H9 (cell line): ENCODE results near the gene PTPMT1. TPM values are rescaled to one million over a fixed set of nuclear protein-coding genes. Genes with fewer than 3 reads are reported as not detected.
A peak's percentile ranks its signal among the peaks of the same experiment; 100 is the strongest.

Experiments used
- DNase-seq: peaks from one replicate; pipeline ENCODE4 v3.0.0-alpha.2; 2017
- H2AFZ ChIP-seq: one replicate; pipeline ENCODE4 v1.6.1; 2013; ENCODE audit warnings: mild to moderate bottlenecking, low read length, control low read depth, moderate library complexity
- H2AK5ac ChIP-seq: 2 replicates; pipeline ENCODE4 v1.6.1; 2013; ENCODE audit warnings: low read length, control low read depth, mixed read lengths; ENCODE audit not compliant: insufficient read length
- H2BK120ac ChIP-seq: one replicate; pipeline ENCODE4 v1.6.1; 2013; ENCODE audit warnings: low read depth, mild to moderate bottlenecking, low read length, control low read depth, inconsistent platforms; ENCODE audit not compliant: poor library complexity, severe bottlenecking
- H2BK12ac ChIP-seq: 2 replicates; pipeline ENCODE4 v1.6.1; 2013; ENCODE audit warnings: low read length, control low read depth, mixed read lengths, low read depth; ENCODE audit not compliant: insufficient read length
- H2BK15ac ChIP-seq: 2 replicates; pipeline ENCODE4 v1.6.1; 2013; ENCODE audit warnings: low read depth, low read length, control low read depth
- H2BK20ac ChIP-seq: one replicate; pipeline ENCODE4 v1.6.1; 2013; ENCODE audit warnings: low read depth, mild to moderate bottlenecking, low read length, control low read depth, inconsistent platforms; ENCODE audit not compliant: poor library complexity, severe bottlenecking
- H2BK5ac ChIP-seq: 2 replicates; pipeline ENCODE4 v1.6.1; 2013; ENCODE audit warnings: low read length, control low read depth, mixed read lengths; ENCODE audit not compliant: insufficient read length
- H3K14ac ChIP-seq: 2 replicates; pipeline ENCODE4 v1.6.1; 2013; ENCODE audit warnings: low read length, control low read depth; ENCODE audit not compliant: insufficient read depth
- H3K18ac ChIP-seq: 2 replicates; pipeline ENCODE4 v1.6.1; 2013; ENCODE audit warnings: low read depth, mild to moderate bottlenecking, mixed read lengths, low read length, control low read depth; ENCODE audit not compliant: insufficient read length
- H3K23ac ChIP-seq: 2 replicates; pipeline ENCODE4 v1.6.1; 2013; ENCODE audit warnings: low read length, control low read depth, mixed read lengths, low read depth; ENCODE audit not compliant: insufficient read length
- H3K23me2 ChIP-seq: 2 replicates; pipeline ENCODE4 v1.6.1; 2013; ENCODE audit warnings: low read depth, mild to moderate bottlenecking, mixed read lengths, low read length, control low read depth; ENCODE audit not compliant: insufficient read length, poor library complexity, severe bottlenecking
- H3K27ac ChIP-seq: 2 replicates; pipeline ENCODE4 v1.5.1; 2013; ENCODE audit warnings: low read length, control low read depth, mixed read lengths, low read depth; ENCODE audit not compliant: insufficient read length
- H3K27me3 ChIP-seq: 2 replicates; pipeline ENCODE4 v1.6.1; 2013; ENCODE audit warnings: low read length, control low read depth, inconsistent platforms; ENCODE audit not compliant: insufficient read depth
- H3K4ac ChIP-seq: 2 replicates; pipeline ENCODE4 v1.6.1; 2013; ENCODE audit warnings: low read depth, mild to moderate bottlenecking, control low read depth, inconsistent platforms, low read length, moderate library complexity
- H3K4me1 ChIP-seq: 2 replicates; pipeline ENCODE4 v1.6.1; 2013; ENCODE audit warnings: low read length, control low read depth, inconsistent platforms; ENCODE audit not compliant: insufficient read depth
- H3K4me2 ChIP-seq: 2 replicates; pipeline ENCODE4 v1.6.1; 2013; ENCODE audit warnings: low read length, control low read depth, mixed read lengths; ENCODE audit not compliant: insufficient read length, insufficient read depth
- H3K56ac ChIP-seq: 2 replicates; pipeline ENCODE4 v1.6.1; 2013; ENCODE audit warnings: low read depth, mild to moderate bottlenecking, mixed read lengths, low read length, control low read depth; ENCODE audit not compliant: insufficient read length
- H3K79me1 ChIP-seq: 2 replicates; pipeline ENCODE4 v1.6.1; 2013; ENCODE audit warnings: low read depth, mild to moderate bottlenecking, moderate library complexity, low read length, control low read depth, inconsistent platforms; ENCODE audit not compliant: insufficient read depth, poor library complexity, severe bottlenecking
- H3K79me2 ChIP-seq: 2 replicates; pipeline ENCODE4 v1.6.1; 2013; ENCODE audit warnings: low read length, control low read depth, inconsistent platforms; ENCODE audit not compliant: insufficient read depth
- H3K9ac ChIP-seq: 2 replicates; pipeline ENCODE4 v1.6.1; 2013; ENCODE audit warnings: low read length, control low read depth, mixed read lengths; ENCODE audit not compliant: insufficient read length; ENCODE audit errors: extremely low read depth
- H3K9me3 ChIP-seq: one replicate; pipeline ENCODE4 v1.6.1; 2013; ENCODE audit warnings: low read depth, low read length, inconsistent platforms; ENCODE audit not compliant: control insufficient read depth
- H3T11ph ChIP-seq: one replicate; pipeline ENCODE4 v1.6.1; 2013; ENCODE audit warnings: mild to moderate bottlenecking, low read length, control low read depth, inconsistent platforms
- H4K20me1 ChIP-seq: one replicate; pipeline ENCODE4 v1.6.1; 2013; ENCODE audit not compliant: control insufficient read depth, insufficient read length, insufficient read depth
- H4K5ac ChIP-seq: 2 replicates; pipeline ENCODE4 v1.6.1; 2013; ENCODE audit warnings: low read depth, mild to moderate bottlenecking, mixed read lengths, low read length, control low read depth; ENCODE audit not compliant: insufficient read length
- H4K8ac ChIP-seq: replicated peaks from 2 replicates; pipeline ENCODE4 v1.6.1; 2013; ENCODE audit warnings: low read length, control low read depth, mixed read lengths, low read depth; ENCODE audit not compliant: insufficient read length
- H4K91ac ChIP-seq: 2 replicates; pipeline ENCODE4 v1.6.1; 2013; ENCODE audit warnings: low read depth, mild to moderate bottlenecking, moderate library complexity, mixed read lengths, low read length, control low read depth; ENCODE audit not compliant: insufficient read length
- H3K27ac Mint-ChIP-seq, 3 experiments: 2 replicates in 2 of 3; 3 replicates in 1 of 3; pipeline ENCODE4 v1.8.0; 2020 to 2021; ENCODE audit warnings: mixed read lengths in 3 of 3, mild to moderate bottlenecking in 1 of 3, moderate library complexity in 1 of 3
- H3K27me3 Mint-ChIP-seq: 2 replicates; pipeline ENCODE4 v1.8.0; 2021; ENCODE audit warnings: low read depth, mild to moderate bottlenecking, moderate library complexity, mixed read lengths
- H3K36me3 Mint-ChIP-seq, 3 experiments: 2 replicates in 2 of 3; 3 replicates in 1 of 3; pipeline ENCODE4 v1.8.0; 2020 to 2021; ENCODE audit warnings: low read depth in 3 of 3, mixed read lengths in 3 of 3; ENCODE audit not compliant: insufficient read depth in 1 of 3
- H3K4me1 Mint-ChIP-seq, 2 experiments: 2 replicates each; pipeline ENCODE4 v1.8.0; 2020; ENCODE audit warnings: mixed read lengths in 2 of 2
- H3K4me3 Mint-ChIP-seq, 2 experiments: 2 replicates in 1 of 2; 3 replicates in 1 of 2; pipeline ENCODE4 v1.8.0; 2020 to 2021; ENCODE audit warnings: mild to moderate bottlenecking in 2 of 2, mixed read lengths in 2 of 2, moderate library complexity in 1 of 2
- H3K9me3 Mint-ChIP-seq, 2 experiments: 2 replicates in 1 of 2; 3 replicates in 1 of 2; pipeline ENCODE4 v1.8.0; 2020; ENCODE audit warnings: mild to moderate bottlenecking in 2 of 2, mixed read lengths in 2 of 2, moderate library complexity in 1 of 2
- CTCF ChIP-seq: fragments of 200-600 bp; sonication (generic); conservative IDR thresholded peaks from 3 replicates; pipeline ENCODE4 v1.8.0; 2021; ENCODE audit warnings: antibody characterized with exemption, mild to moderate bottlenecking
- WGBS: extraction: QIAGEN DNeasy Blood & Tissue Kit; methylation state at CpG from one replicate; pipeline ENCODE4 v1.1.7; 2013; ENCODE audit warnings: missing lambda C conversion rate, low lambda C conversion rate, mixed read lengths; ENCODE audit not compliant: insufficient read length; ENCODE audit errors: extremely low coverage; 5-methylcytosine and 5-hydroxymethylcytosine counted together
- total RNA-seq: library from RNA; stranded (reverse); gene quantifications from 2 replicates; pipeline ENCODE4 v1.2.1, GENCODE V29; 2021

PTPMT1 gene
- total RNA-seq, 1 experiment from 2014 or later, result 72.9 TPM

GRCh38 chr11:47534704-47535251 lies 30.6 kb upstream of the PTPMT1 start:
- H4K20me1 ChIP-seq, result no peaks in the 10 kb centered on the region
- H2BK20ac ChIP-seq, result no peak overlapping the region
- Mint-ChIP-seq H3K4me3 (no peak overlapping the region), H3K27me3 (no peaks in the 10 kb centered on the region; the same call in 1 of the 2 replicates), H3K9me3 (no peaks in the 10 kb centered on the region), H3K36me3 (peaks cover 3 to 17% (median 4%) of the 10 kb centered on the region in 3 experiments; a peak in 6 of 7 replicates), H3K4me1 (peaks cover 25 to 26% of the 10 kb centered on the region in 2 experiments), H3K27ac (peak overlapping the region in 2 of 3 experiments; percentile 53 to 67; a peak in 2 of 7 replicates)
- no peaks in the 10 kb centered on the region for H3K27me3 ChIP-seq
- H4K91ac ChIP-seq, result no peak overlapping the region
- no peak overlapping the region for H2AFZ ChIP-seq
- no peak for DNase-seq
- no peak overlapping the region for H3K27ac ChIP-seq
- no peak overlapping the region for H2BK12ac ChIP-seq
- no peak for TF ChIP-seq CTCF
- no peak overlapping the region for H3K4me2 ChIP-seq
- H3K9ac ChIP-seq, result no peak overlapping the region
- no peak overlapping the region for H2AK5ac ChIP-seq
- no peak overlapping the region for H2BK15ac ChIP-seq
- H4K5ac ChIP-seq, result no peak overlapping the region
- H2BK120ac ChIP-seq, result no peak overlapping the region
- H3K79me2 ChIP-seq, result peaks cover 63% of the 10 kb centered on the region; the same call in 1 of the 2 replicates
- H2BK5ac ChIP-seq, result no peak overlapping the region
- no peaks in the 10 kb centered on the region for H3K23me2 ChIP-seq
- H3K56ac ChIP-seq, result no peak overlapping the region
- H3K4ac ChIP-seq, result no peak overlapping the region
- no peaks in the 10 kb centered on the region for H3K9me3 ChIP-seq
- no CpG with 5 or more reads among the region's 4 CpGs for WGBS
- no peak overlapping the region for H3T11ph ChIP-seq
- no peak overlapping the region for H4K8ac ChIP-seq
- H3K23ac ChIP-seq, result no peak overlapping the region
- no peak overlapping the region for H3K14ac ChIP-seq
- H3K18ac ChIP-seq, result no peak overlapping the region
- H3K4me1 ChIP-seq, result peaks cover 3% of the 10 kb centered on the region; the same call in 1 of the 2 replicates
- H3K79me1 ChIP-seq, result no peaks in the 10 kb centered on the region
